Left colon (tissue), 2 donors: Measurements from ENCODE around the gene ZNF177. TPM values are rescaled to one million over a fixed set of nuclear protein-coding genes. Genes with fewer than 3 reads are reported as not detected.
"Not testable (repeated sequence)": the region's sequence is repeated elsewhere in the genome, so short reads cannot be mapped to it uniquely, and the experiment has no call there.

Experiments used
- ATAC-seq: fragments of 200-7000 bp; cut with Tn5 transposase; one replicate; pipeline ENCODE4 v1.9.1; 2020; ENCODE audit warnings: mild to moderate bottlenecking, moderate library complexity
- DNase-seq, 2 donors: peaks; one replicate each; pipeline ENCODE4 v3.0.0-alpha.2; 2020
- intact Hi-C, 2 donors: fragments of 100-400 bp; cut with DNase I in 1 of 2; cut with micrococcal nuclease in 1 of 2; formaldehyde crosslinking; loops; one replicate each; pipeline versions ENCODE4 v1.11.2 to v1.14.0; 2022; cut with DNase I, micrococcal nuclease
- long read RNA-seq: library from polyadenylated mRNA; unstranded; transcript quantifications from one replicate; pipeline ENCODE4 v2.0.0, GENCODE V29; 2021
- total RNA-seq, 2 donors: library from RNA; stranded (reverse); fragmentation: NEBNext Ultra II Directional; extraction: Animal tissue kit (Norgen Biotek cat#: 25700); gene quantifications; one replicate each; pipeline ENCODE4 v1.2.1, GENCODE V29; 2021
- donor health status: DM: no; HTN: no; CAD: no.
- donor health status: DM: yes; HTN: yes; CAD: no.

ZNF177 gene
- under 1 TPM; 0.53 to 0.82 TPM for total RNA-seq
- long read RNA-seq, result 0 reads

- DNase-seq (no peak), ATAC-seq (no peak)
- intact Hi-C loops, result no loop called here
These were observed at the start of gene ZNF177 for GRCh38 chr19:9362905-9363304. ZNF177 (plus strand) TSS chr19:9363013; CDS start chr19:9378312, 15,299 bp downstream.

GRCh38 chr19:9313756-9314155 is 49.1 kb upstream of the ZNF177 start:
- DNase-seq, result no peak
- intact Hi-C loops, result no loop called here
- ATAC-seq, result no peak

- DNase-seq (no peak), ATAC-seq (no peak)
- intact Hi-C loops, result no loop called here
These were observed 41.5 kb upstream of the ZNF177 start for GRCh38 chr19:9321338-9321737.

- intact Hi-C loops, result not testable (repeated sequence)
These were observed 41.1 kb upstream of the ZNF177 start for GRCh38 chr19:9321756-9322155.

GRCh38 chr19:9322201-9322600 is 40.6 kb upstream of the ZNF177 start:
- intact Hi-C loops, ATAC-seq, DNase-seq: not testable (repeated sequence)

More at GRCh38 chr19:9321756-9322155, 41.1 kb upstream of the ZNF177 start:
- DNase-seq, ATAC-seq: not testable (repeated sequence)

- intact Hi-C loops, result no loop called here
- DNase-seq (peak; percentile 43 to 67), ATAC-seq (peak; percentile 72)
These were observed 39.3 kb upstream of the ZNF177 start for GRCh38 chr19:9323557-9323918.

- ATAC-seq, result peak; percentile 96
- peak; percentile 92 to 93 for DNase-seq
- intact Hi-C loops, result no loop called here
These were observed 38.8 kb upstream of the ZNF177 start, which contains the start of gene ZNF559 for GRCh38 chr19:9323919-9324583. ZNF559 (plus strand) TSS chr19:9324179; CDS start chr19:9338550, 14,371 bp downstream.

GRCh38 chr19:9324584-9324962 is 38.2 kb upstream of the ZNF177 start:
- intact Hi-C loops, result no loop called here
- DNase-seq (no peak), ATAC-seq (no peak)

- ATAC-seq (no peak), DNase-seq (no peak)
- intact Hi-C loops, result no loop called here
These were observed 32.8 kb upstream of the ZNF177 start for GRCh38 chr19:9329999-9330398.

- DNase-seq, result no peak
- no peak for ATAC-seq
- intact Hi-C loops, result no loop called here
These were observed 20.1 kb upstream of the ZNF177 start for GRCh38 chr19:9342610-9343304.

GRCh38 chr19:9345005-9345404 is 17.8 kb upstream of the ZNF177 start:
- intact Hi-C loops, result no loop called here
- no peak for ATAC-seq
- no peak for DNase-seq

GRCh38 chr19:9348253-9348652 is 14.6 kb upstream of the ZNF177 start:
- intact Hi-C loops, result no loop called here
- DNase-seq, result no peak
- ATAC-seq, result no peak

- intact Hi-C loops, result no loop called here
- DNase-seq (no peak), ATAC-seq (no peak)
These were observed 14.1 kb upstream of the ZNF177 start for GRCh38 chr19:9348671-9349070.

- no peak for DNase-seq
- intact Hi-C loops, result no loop called here
- no peak for ATAC-seq
These were observed 10.3 kb upstream of the ZNF177 start for GRCh38 chr19:9352505-9352904.

- intact Hi-C loops, result no loop called here
- no peak for DNase-seq
- ATAC-seq, result peak; percentile 43
These were observed 9.8 kb upstream of the ZNF177 start for GRCh38 chr19:9353011-9353410.

- no peak for ATAC-seq
- intact Hi-C loops, result no loop called here
- DNase-seq, result no peak
These were observed 8.2 kb upstream of the ZNF177 start for GRCh38 chr19:9354651-9355050.

- intact Hi-C loops, result no loop called here
- DNase-seq (no peak), ATAC-seq (no peak)
These were observed 8.2 kb downstream of the ZNF177 start for GRCh38 chr19:9370738-9371619.

- no peak for ATAC-seq
- intact Hi-C loops, result no loop called here
These were observed 18.6 kb downstream of the ZNF177 start for GRCh38 chr19:9381361-9381785.

GRCh38 chr19:9406798-9407352 is 44.1 kb downstream of the ZNF177 start:
- intact Hi-C loops, result no loop called here

More at GRCh38 chr19:9381361-9381785, 18.6 kb downstream of the ZNF177 start:
- no peak for DNase-seq

More at GRCh38 chr19:9406798-9407352, 44.1 kb downstream of the ZNF177 start:
- DNase-seq (peak; percentile 54 to 60), ATAC-seq (peak; percentile 68)
